ENCODE data around the gene GALNT9.

Gene GALNT9

DNA sequence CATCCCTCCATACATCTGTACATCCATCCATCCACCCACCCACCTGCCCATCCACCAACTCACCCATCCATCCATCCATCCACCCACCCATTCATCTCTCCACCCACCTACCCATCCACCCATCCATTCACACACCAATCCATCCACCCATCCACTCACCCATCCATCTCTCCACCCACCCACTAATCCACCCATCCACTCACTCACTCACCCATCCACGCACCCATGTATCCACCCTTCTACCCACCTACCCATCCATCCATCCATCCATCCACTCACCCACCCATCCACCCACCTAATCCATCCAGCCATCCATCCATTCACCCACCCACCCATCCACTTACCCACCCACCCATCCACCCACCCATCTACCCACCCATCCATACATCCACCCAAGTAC, 16.2 kb downstream of the GALNT9 start:
- Histone ChIP-seq H3K4me3 (ENCODE audit: low read length) (no peak overlapping the region), H2AFZ (ENCODE audit: low read depth, low read length) (no peak overlapping the region), H4K20me1 (ENCODE audit: insufficient read depth, low read length) (no peaks in the 10 kb centered on the region), H3K4me1 (ENCODE audit: low read length) (no peaks in the 10 kb centered on the region), H3K27me3 (ENCODE audit: low read depth, low read length) (no peaks in the 10 kb centered on the region), H3K27ac (ENCODE audit: low read length) (no peak overlapping the region), H3K36me3 (replicated peaks; ENCODE audit: low read depth, low read length) (no peaks in the 10 kb centered on the region), H3K9me3 (ENCODE audit: insufficient read depth, low read length) (no peaks in the 10 kb centered on the region), H3K9ac (ENCODE audit: low read length) (no peak overlapping the region), H3K79me2 (ENCODE audit: low read length) (no peaks in the 10 kb centered on the region), H3K4me2 (ENCODE audit: low read length) (no peak overlapping the region)
- TF ChIP-seq, protein P1, sequence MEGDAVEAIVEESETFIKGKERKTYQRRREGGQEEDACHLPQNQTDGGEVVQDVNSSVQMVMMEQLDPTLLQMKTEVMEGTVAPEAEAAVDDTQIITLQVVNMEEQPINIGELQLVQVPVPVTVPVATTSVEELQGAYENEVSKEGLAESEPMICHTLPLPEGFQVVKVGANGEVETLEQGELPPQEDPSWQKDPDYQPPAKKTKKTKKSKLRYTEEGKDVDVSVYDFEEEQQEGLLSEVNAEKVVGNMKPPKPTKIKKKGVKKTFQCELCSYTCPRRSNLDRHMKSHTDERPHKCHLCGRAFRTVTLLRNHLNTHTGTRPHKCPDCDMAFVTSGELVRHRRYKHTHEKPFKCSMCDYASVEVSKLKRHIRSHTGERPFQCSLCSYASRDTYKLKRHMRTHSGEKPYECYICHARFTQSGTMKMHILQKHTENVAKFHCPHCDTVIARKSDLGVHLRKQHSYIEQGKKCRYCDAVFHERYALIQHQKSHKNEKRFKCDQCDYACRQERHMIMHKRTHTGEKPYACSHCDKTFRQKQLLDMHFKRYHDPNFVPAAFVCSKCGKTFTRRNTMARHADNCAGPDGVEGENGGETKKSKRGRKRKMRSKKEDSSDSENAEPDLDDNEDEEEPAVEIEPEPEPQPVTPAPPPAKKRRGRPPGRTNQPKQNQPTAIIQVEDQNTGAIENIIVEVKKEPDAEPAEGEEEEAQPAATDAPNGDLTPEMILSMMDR (IDR thresholded peaks at IDR 0.05; ENCODE audit: low read depth, low read length), result no peak
- no peak for TF ChIP-seq EZH2phosphoT487 (IDR thresholded peaks at IDR 0.05; ENCODE audit: low read depth)

DNA sequence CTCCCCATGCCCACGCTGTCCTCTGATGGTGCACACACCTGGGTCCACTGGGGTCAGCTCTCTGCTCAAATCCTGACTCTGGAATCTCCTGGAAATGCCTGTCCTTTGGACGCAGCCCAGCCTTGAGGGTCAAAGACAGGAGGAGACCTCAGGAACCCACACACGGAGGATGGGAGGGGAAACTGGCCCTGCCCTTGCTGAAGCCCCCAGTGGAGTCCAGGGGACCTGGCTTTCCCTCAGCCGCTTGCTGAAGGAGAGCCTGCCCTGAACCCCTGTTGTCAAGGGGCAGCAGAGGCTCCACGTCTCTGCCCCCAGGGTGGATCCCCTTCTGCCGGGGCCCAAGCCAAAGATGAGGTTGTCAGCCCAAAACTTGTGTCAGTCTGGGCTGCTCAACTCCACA, 16.9 kb downstream of the GALNT9 start:
- Histone ChIP-seq H3K4me2 (ENCODE audit: low read length) (no peak overlapping the region), H3K9ac (ENCODE audit: low read length) (no peak overlapping the region), H3K36me3 (replicated peaks; ENCODE audit: low read depth, low read length) (no peaks in the 10 kb centered on the region), H2AFZ (ENCODE audit: low read depth, low read length) (no peak overlapping the region), H4K20me1 (ENCODE audit: insufficient read depth, low read length) (no peaks in the 10 kb centered on the region), H3K27me3 (ENCODE audit: low read depth, low read length) (no peaks in the 10 kb centered on the region), H3K79me2 (ENCODE audit: low read length) (no peaks in the 10 kb centered on the region), H3K27ac (ENCODE audit: low read length) (no peak overlapping the region), H3K4me1 (ENCODE audit: low read length) (no peaks in the 10 kb centered on the region), H3K4me3 (ENCODE audit: low read length) (no peak overlapping the region), H3K9me3 (ENCODE audit: insufficient read depth, low read length) (no peaks in the 10 kb centered on the region)
- TF ChIP-seq EZH2phosphoT487 (IDR thresholded peaks at IDR 0.05; ENCODE audit: low read depth), result no peak
- TF ChIP-seq, protein P1 (IDR thresholded peaks at IDR 0.05; ENCODE audit: low read depth, low read length), result no peak

DNA sequence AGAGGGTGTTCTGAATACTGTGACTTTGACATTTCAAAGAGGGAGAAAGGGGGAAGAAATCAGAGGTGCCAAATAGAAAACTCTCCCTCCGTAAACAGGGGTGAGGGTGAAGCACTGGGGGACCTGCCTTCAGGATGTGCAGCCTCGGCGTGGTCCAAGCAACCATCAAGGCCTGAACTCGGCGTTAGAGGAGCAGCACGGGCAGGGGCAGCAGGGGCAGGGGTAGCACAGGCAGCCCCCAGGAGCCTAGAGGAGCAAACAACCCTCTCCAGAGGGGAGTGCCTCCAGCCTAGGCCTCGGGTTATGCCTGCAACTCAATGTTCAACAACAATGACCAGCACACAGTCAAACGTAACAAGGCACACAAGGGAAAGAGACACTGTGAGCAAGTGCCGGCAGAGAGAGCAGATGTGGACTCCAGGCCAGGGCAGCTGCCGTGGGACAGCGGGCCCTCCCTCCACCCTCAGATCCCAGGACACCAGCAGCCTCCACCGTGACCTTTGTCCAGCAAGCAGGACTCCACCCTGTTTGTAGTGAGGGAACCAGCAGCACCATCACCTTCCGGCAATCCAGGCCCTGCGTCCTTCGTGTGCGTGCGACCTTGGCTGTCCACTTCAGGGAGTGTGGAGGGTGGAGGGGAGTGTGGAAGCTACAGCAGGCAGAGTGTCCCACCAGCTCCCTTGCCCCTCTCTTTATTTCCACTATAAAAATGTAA, 18.0 kb downstream of the GALNT9 start:
- Histone ChIP-seq H3K36me3 (replicated peaks; ENCODE audit: low read depth, low read length) (no peaks in the 10 kb centered on the region), H3K79me2 (ENCODE audit: low read length) (no peaks in the 10 kb centered on the region), H3K27me3 (ENCODE audit: low read depth, low read length) (no peaks in the 10 kb centered on the region), H3K9me3 (ENCODE audit: insufficient read depth, low read length) (no peaks in the 10 kb centered on the region), H3K4me2 (ENCODE audit: low read length) (no peak overlapping the region), H3K27ac (ENCODE audit: low read length) (no peak overlapping the region), H3K4me1 (ENCODE audit: low read length) (no peaks in the 10 kb centered on the region), H3K9ac (ENCODE audit: low read length) (no peak overlapping the region), H2AFZ (ENCODE audit: low read depth, low read length) (no peak overlapping the region), H3K4me3 (ENCODE audit: low read length) (no peak overlapping the region), H4K20me1 (ENCODE audit: insufficient read depth, low read length) (no peaks in the 10 kb centered on the region)
- TF ChIP-seq EZH2phosphoT487 (IDR thresholded peaks at IDR 0.05; ENCODE audit: low read depth), result no peak
- TF ChIP-seq, protein P1 (IDR thresholded peaks at IDR 0.05; ENCODE audit: low read depth, low read length), result no peak

DNA sequence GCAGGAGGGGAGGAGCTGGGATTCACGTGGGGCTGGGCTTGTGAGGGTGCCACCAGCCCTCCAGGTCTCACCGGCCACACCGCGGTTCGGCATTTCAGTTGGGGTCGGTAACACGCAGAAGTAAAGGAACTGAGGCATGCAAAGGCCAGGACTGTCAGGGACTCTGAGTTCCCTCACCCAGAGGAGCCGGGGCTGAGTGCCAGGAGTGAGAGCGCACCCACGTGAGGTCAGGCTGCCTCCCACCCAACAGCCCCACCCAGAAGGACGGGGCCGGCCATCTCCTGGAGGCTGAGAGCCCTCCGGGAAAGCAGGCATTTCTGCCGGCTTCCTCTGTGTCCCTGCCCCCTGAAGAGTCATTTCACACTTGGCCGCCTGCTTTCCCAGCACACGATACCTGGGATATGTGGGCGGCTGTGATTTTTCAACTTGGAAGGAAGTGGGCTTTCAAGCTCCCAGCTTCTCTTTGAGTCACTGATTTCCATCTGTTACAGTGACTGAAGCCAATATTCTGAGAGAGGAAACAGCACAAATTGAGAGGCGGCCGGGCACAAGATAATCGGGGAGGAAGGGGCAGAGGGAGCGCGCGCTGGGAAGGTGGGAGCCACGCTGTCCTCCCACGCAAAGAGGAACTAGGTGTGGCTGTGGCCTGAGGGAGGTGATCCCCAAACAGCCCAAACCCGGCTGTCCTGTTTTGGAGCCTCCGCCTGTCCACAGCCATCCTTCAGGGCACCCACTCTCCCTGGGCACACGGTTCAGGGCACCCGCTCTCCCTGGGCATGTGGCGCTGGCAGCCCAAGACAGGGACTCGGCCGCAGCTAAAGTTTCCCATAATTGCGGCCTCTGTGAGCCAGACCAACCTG, 19.0 kb downstream of the GALNT9 start:
- Histone ChIP-seq H3K4me3 (ENCODE audit: low read length) (no peak overlapping the region), H4K20me1 (ENCODE audit: insufficient read depth, low read length) (no peaks in the 10 kb centered on the region), H3K27ac (ENCODE audit: low read length) (no peak overlapping the region), H3K4me1 (ENCODE audit: low read length) (no peaks in the 10 kb centered on the region), H3K36me3 (replicated peaks; ENCODE audit: low read depth, low read length) (no peaks in the 10 kb centered on the region), H3K27me3 (ENCODE audit: low read depth, low read length) (no peaks in the 10 kb centered on the region), H3K9me3 (ENCODE audit: insufficient read depth, low read length) (no peaks in the 10 kb centered on the region), H3K4me2 (ENCODE audit: low read length) (no peak overlapping the region), H3K9ac (ENCODE audit: low read length) (no peak overlapping the region), H3K79me2 (ENCODE audit: low read length) (no peaks in the 10 kb centered on the region), H2AFZ (ENCODE audit: low read depth, low read length) (no peak overlapping the region)
- no peak for TF ChIP-seq EZH2phosphoT487 (IDR thresholded peaks at IDR 0.05; ENCODE audit: low read depth)
- TF ChIP-seq, protein P1 (IDR thresholded peaks at IDR 0.05; ENCODE audit: low read depth, low read length), result no peak

Measured in OCI-LY3 (cell line).